Bronchial epithelial cell (primary cell): Measurements from ENCODE around the gene LAG3. TPM values are rescaled to one million over a fixed set of nuclear protein-coding genes. Genes with fewer than 3 reads are reported as not detected.

Source experiments
- DNase-seq: peaks from one replicate; pipeline ENCODE4 v3.0.0-alpha.2; 2010; ENCODE audit warnings: low read depth
- FAIRE-seq: peaks from 2 replicates; lab custom pipeline; 2011; peaks lifted over from hg19 to GRCh38; lab: Jason Lieb, UNC
- H3K27me3 ChIP-seq: 2 replicates; pipeline ENCODE4 v1.5.1; 2011; ENCODE audit warnings: low read length; ENCODE audit not compliant: control insufficient read depth, insufficient read depth
- H3K36me3 ChIP-seq: 2 replicates; pipeline ENCODE4 v1.5.1; 2011; ENCODE audit warnings: low read length; ENCODE audit not compliant: control insufficient read depth, insufficient read depth
- H3K4me3 ChIP-seq: 2 replicates; pipeline ENCODE4 v1.5.1; 2011; ENCODE audit warnings: mild to moderate bottlenecking, low read depth, low read length, control low read depth
- total RNA-seq: library from RNA; depleted of rRNA; stranded (reverse); fragments of >200 nt; gene quantifications from 2 replicates; pipeline ENCODE4 v1.2.1, GENCODE V29; 2014
- TF ChIP-seq, protein P1 (sequence below): IDR thresholded peaks from 2 replicates; pipeline ENCODE4 v1.5.1; 2011; ENCODE audit warnings: mild to moderate bottlenecking, moderate library complexity, low read length, control low read depth, inconsistent platforms; ENCODE audit not compliant: insufficient read depth, severe bottlenecking

The LAG3 gene
- total RNA-seq = not detected in 2 replicates

DNA sequence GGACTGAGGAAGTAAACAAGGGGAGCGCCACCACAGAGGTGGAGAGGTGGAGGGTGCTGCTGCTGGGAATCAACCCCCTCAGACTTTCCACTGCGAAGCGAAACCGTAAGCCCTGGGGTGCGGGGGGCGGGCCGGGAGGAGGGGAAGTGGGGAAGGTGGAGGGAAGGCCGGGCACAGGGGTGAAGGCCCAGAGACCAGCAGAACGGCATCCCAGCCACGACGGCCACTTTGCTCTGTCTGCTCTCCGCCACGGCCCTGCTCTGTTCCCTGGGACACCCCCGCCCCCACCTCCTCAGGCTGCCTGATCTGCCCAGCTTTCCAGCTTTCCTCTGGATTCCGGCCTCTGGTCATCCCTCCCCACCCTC lies at the start of gene LAG3:
Gene LAG3, plus strand, starts transcription at position 190 of the 365 bp plus-strand sequence. CDS start 333 bp downstream, outside the sequence.
- FAIRE-seq (no peak), DNase-seq (no peak)
- TF ChIP-seq, protein P1, sequence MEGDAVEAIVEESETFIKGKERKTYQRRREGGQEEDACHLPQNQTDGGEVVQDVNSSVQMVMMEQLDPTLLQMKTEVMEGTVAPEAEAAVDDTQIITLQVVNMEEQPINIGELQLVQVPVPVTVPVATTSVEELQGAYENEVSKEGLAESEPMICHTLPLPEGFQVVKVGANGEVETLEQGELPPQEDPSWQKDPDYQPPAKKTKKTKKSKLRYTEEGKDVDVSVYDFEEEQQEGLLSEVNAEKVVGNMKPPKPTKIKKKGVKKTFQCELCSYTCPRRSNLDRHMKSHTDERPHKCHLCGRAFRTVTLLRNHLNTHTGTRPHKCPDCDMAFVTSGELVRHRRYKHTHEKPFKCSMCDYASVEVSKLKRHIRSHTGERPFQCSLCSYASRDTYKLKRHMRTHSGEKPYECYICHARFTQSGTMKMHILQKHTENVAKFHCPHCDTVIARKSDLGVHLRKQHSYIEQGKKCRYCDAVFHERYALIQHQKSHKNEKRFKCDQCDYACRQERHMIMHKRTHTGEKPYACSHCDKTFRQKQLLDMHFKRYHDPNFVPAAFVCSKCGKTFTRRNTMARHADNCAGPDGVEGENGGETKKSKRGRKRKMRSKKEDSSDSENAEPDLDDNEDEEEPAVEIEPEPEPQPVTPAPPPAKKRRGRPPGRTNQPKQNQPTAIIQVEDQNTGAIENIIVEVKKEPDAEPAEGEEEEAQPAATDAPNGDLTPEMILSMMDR = no peak
- no peak within 1 kb of the TSS for H3K4me3 ChIP-seq
- peaks cover 7% of the 10 kb centered on the region for H3K36me3 ChIP-seq
- H3K27me3 ChIP-seq = no peaks in the 10 kb centered on the region

DNA sequence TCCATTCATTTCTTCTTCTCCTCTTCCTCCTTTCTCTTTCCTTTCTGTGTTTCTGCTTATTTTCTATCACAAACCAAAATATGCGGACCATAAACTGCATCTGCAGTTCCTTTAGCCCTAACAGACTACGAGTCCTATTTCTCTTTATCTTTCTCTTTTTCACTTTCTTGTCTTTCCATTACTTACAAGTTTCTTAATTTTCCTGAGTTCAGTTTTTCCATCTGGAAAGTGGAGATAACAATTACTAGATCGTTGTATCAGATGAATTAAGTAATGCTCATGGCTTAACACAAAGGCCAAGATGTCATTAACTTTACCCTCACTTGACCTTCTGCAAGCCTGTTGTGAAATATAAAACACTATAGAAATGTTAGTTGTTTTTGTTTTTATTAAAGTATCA lies 49.5 kb upstream of the LAG3 start:
- no peak overlapping the region for H3K4me3 ChIP-seq
- H3K36me3 ChIP-seq = peaks cover 4% of the 10 kb centered on the region
- no peak for FAIRE-seq
- no peak for DNase-seq
- no peaks in the 10 kb centered on the region for H3K27me3 ChIP-seq
- TF ChIP-seq, protein P1 = no peak

DNA sequence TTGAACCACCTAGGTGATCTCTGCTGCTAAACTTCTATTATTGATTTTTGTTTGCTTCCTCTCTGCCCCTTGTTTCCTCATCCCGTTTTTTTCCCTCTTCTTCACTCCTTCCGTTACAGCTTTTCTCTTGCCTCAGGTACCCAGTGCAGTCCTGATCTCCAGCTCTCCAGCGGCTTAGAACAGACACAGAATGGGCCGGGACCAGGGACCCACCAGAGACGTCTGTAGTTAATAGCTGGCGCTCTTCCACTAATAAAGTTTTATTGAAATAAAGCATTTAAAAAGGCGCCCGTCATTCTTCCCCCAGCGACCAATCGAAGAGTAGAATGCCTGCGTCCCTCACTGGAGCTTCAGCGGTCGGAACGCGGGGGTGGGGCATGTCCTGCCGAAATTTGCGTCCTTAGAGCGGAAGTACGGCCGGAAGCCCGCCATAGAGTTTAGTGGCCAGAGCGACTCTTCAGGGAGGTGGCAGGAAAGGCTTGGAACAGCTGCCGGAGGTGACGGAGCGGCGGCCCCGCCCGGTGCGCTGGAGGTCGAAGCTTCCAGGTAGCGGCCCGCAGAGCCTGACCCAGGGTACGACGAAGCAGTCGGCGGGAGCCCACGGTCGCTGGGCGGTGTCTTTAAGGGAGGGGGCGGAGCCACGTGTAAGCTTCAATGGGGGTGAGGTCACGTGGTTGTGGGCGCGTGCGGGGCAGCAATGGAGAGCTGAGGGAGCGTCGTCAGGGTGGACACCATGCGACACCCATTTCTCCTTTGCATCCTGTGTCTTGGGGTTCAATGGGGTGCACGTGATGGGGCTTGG lies 48.5 kb upstream of the LAG3 start, which contains the start of gene COPS7A:
Gene COPS7A, plus strand, starts transcription at position 440 of the 802 bp plus-strand sequence. CDS start 611 bp downstream, outside the sequence.
- TF ChIP-seq, protein P1 = no peak
- no peak for FAIRE-seq
- peak; percentile 97 for DNase-seq
- H3K4me3 ChIP-seq = peak within 1 kb of the TSS; percentile 61
- no peaks in the 10 kb centered on the region for H3K27me3 ChIP-seq
- peaks cover 5% of the 10 kb centered on the region for H3K36me3 ChIP-seq

DNA sequence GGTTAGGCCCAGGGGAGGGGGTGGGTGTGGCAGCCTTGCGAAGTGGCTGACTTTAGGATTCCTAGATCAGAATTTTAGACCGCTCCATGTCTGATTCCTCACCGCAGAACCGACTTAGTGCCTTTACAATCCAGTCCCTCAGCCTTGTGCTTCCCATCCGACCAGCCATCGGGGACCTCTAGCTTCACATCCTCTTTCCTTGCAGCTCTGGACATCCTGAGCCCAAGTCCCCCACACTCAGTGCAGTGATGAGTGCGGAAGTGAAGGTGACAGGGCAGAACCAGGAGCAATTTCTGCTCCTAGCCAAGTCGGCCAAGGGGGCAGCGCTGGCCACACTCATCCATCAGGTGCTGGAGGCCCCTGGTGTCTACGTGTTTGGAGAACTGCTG lies 47.9 kb upstream of the LAG3 start:
- H3K4me3 ChIP-seq = peak overlapping the region; percentile 61
- peaks cover 9% of the 10 kb centered on the region for H3K36me3 ChIP-seq
- TF ChIP-seq, protein P1 = no peak
- H3K27me3 ChIP-seq = no peaks in the 10 kb centered on the region
- DNase-seq (no peak), FAIRE-seq (no peak)

GRCh38 chr12:6725350-6725749 lies 47.0 kb upstream of the LAG3 start:
- DNase-seq (no peak), FAIRE-seq (no peak)
- Histone ChIP-seq H3K27me3 (no peaks in the 10 kb centered on the region), H3K36me3 (peaks cover 14% of the 10 kb centered on the region), H3K4me3 (no peak overlapping the region)
- TF ChIP-seq, protein P1 = no peak

- TF ChIP-seq, protein P1 = no peak
- Histone ChIP-seq H3K36me3 (peaks cover 23% of the 10 kb centered on the region), H3K4me3 (no peak overlapping the region), H3K27me3 (no peaks in the 10 kb centered on the region)
- FAIRE-seq (no peak), DNase-seq (no peak)
Measured at GRCh38 chr12:6729186-6729585, 43.1 kb upstream of the LAG3 start.
